HG02759 (cell line): ENCODE results near the gene ZNF100.
"Not testable (repeated sequence)": the region's sequence is repeated elsewhere in the genome, so short reads cannot be mapped to it uniquely, and the experiment has no call there.

Source experiments
- ATAC-seq: cut with Tn5 transposase; IDR thresholded peaks from one replicate; pipeline ENCODE4 v1.9.1; 2021; ENCODE audit warnings: mild to moderate bottlenecking, moderate library complexity; ENCODE audit not compliant: unreplicated experiment

ZNF100 gene

DNA sequence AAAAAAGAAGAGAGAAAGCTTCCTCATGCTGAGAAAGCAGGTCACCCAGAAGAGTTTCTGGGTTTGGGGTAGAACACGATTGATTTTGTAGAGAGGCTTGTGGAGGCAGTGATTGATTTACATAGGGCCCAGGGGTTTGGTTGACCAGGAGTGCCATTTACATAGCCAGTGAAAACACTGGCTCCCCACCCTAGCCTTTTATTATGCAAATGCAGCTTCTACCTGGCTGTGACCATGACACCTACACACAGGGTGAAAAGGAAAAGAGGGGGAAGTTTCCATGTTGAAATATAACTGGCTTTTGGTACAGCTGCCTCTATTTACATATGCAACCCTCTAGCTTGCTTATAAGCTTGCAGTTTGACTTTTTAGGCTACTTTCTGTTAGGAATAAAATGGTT is 62.0 kb downstream of the ZNF100 start:
- no peak for ATAC-seq

DNA sequence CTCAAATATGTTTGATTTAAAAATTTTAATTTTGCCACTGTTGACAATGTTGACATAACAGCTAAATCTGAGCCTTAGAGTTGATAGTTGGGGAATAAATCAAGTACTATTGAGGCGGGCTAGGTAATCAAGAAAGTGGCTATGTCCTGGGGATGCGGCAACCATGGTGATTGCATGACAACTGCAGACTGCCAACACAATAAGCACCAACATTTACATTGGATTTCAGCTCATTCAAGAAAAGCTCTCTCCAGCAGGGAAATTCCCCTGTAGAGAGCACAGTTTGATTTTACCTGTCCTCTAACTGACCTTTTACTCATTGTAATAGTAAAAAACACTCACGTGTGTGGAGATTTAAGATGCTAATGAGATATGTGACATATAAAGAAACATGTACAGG is 63.1 kb downstream of the ZNF100 start:
- no peak for ATAC-seq

DNA sequence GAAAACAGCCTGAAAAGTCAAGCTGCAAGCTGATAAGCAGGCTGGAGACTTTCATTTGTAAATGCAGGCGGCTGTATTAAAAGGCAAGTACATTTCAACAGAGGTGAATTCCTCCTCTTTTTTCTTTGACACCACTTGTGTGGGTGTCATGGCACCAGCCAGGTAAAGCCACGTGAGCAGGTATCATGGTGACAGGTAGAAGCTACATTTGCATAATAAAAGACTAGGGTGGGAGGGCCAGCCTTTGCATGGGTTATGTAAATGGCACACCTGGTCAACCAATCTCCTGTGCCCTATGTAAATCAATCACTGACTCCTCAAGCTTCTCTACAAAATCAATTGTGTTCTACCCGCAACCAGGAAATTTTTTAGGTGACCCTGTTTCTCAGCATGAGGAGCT is 68.2 kb downstream of the ZNF100 start:
- ATAC-seq: no peak

DNA sequence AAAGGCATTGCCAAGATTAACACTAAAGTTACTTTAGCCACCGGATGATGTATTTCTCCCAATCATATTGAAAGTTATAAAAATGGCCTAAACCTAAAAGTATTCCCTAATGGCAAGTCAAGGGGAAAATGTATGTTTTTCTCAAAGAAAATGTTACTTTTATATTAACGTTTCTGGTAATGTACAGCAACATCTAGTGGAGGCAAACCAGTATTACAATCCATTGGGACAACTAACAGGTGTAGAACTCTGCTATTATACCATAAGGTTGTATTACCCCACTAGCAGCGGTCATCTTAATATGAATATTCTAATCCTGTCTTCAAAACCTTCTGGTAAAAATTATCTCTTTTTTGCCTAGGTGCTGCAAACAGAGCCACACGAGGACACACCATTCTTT is 69.2 kb downstream of the ZNF100 start:
- no peak for ATAC-seq

DNA sequence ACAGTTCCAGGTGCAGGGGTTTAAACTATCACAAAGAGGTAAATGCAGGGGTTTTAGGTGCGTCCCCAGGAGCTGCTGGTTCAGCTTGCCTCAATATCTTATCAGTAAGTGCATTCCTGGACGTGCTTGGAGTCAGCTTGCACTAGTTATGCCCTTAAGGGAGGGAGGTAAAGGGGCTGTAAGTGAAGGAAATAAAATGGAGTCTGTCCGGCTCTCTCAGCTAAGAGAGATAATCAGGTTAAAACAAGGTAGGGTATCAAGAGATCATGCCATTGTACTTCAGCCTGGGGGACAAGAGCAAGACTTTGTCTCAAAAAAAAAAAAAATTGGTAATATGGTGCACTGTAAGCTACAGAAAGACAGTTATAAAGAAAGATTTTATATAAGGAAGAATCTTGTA is 69.7 kb downstream of the ZNF100 start:
- no peak for ATAC-seq

DNA sequence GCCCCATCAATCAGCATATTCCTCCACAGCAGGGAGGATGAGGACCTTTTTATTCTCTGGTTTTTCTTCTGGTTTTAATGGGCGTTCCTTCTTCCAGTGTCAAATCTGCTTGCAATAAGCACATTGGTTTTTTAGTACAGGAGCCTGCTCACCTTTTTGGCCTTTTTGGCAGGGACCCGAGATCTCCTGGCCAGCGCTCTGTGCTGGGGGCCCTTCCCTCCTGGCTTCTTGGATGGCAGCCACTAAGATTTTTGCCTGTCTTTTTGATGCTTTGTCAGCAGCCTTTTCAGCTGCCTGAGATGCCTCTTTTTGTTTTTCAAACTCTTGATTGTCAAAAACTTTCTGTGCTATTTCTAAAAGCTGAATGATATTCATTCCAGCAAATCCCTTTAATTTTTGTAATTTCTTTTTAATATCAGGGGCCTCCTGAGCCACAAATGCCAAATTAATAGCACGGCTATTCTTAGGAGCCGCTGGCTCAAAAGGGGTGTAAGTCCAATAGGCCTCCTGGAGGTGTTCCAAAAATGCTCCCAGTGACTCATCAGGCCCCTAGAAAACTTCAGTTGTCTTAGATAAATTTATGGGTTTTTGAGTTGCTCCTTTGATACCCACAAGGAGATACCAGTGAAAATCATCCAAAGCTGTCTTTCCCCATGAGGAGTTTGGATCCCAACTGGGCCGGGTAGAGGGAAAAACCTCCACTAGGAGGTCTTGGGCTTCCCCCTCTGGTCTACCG is 73.0 kb downstream of the ZNF100 start:
- no peak for ATAC-seq

DNA sequence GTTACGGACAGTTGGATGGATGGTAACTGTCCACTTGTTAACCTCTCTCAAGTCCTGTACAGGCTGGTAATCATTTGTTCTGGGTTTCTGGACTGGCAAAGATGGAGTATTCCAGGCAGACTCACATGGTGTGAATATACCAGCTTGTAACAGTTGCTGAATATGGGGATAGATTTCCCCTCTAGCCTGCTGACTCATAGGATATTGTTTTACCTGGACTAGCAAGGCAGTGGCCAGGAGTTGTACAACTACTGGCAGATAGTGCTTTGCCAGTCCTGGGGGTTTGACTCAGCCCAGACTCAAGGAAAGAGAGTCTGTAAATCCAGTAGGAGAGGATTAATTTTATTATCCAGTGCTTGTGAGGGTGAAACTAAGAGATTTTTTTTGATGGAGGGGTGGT is 74.0 kb downstream of the ZNF100 start:
- ATAC-seq: no peak

DNA sequence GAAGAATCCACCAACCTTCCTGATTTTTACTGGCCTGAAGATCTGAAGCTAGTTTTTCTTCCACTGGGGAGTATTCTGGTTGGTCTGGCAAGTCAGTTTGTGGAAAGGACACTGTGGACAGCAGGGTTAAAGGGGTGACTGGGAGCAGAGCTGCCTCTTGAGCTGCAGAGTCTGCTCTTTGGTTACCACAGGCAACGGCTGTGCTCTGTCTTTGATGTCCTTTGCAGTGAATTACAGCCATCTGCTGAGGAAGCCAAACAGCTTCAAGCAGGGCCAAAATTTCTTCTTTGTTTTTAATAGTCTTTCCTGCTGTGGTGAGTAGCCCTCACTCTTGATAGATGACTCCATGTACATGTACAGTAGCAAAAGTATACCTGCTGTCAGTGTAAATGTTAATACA is 75.7 kb downstream of the ZNF100 start:
- no peak for ATAC-seq

DNA sequence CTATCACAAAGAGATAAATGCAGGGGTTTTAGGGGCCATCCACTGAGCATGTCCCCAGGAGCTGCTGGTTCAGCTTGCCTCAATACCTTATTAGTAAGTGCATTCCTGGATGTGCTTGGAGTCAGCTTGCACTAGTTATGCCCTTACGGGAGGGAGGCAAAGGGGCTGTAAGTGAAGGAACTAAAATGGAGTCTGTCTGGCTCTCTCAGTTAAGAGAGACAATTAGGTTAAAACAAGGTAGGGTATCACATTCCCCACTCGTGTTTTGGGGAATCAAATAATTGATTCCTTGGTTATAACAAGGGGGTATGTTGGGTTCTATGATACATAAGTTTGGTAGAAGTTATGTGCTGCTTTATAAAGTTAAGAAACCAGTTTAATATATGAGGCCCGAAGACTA is 78.9 kb downstream of the ZNF100 start:
- no peak for ATAC-seq

DNA sequence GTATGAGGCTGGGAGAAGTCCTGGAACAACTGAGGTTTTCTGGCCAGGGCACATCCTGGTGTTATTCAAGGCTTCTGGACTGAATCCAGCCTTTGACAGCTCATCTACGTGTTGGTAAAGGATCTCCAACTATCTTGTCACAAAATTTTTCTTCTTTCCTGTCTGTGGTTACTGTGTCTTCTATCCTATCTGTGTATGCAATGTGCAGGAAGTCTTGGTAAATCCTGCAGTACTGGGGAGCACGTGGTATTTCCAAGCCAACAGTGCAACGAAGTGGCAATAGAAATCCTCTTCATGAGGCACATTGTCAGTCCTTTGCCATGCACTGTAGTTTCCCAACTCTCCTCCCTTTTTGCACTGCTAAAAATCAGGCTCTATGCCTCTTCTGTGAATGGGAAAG is 86.7 kb downstream of the ZNF100 start:
- no peak for ATAC-seq

DNA sequence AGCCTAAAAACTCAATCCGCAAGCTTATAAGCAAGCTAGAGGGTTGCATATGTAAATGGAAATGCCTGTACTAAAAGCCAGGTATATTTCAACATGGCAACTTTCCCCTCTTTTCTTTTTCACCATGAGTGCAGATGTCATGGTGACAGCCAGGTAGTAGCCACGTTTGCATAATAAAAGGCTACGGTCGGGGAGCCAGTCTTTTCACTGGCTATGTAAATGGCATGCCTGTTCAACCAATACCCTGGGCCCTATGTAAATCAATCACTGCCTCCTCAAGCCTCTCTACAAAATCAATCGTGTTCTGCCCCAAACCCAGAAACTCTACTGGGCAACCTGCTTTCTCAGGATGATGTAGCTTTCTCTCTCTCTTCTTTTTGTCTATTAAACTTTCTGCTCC is 87.4 kb downstream of the ZNF100 start:
- ATAC-seq: no peak

DNA sequence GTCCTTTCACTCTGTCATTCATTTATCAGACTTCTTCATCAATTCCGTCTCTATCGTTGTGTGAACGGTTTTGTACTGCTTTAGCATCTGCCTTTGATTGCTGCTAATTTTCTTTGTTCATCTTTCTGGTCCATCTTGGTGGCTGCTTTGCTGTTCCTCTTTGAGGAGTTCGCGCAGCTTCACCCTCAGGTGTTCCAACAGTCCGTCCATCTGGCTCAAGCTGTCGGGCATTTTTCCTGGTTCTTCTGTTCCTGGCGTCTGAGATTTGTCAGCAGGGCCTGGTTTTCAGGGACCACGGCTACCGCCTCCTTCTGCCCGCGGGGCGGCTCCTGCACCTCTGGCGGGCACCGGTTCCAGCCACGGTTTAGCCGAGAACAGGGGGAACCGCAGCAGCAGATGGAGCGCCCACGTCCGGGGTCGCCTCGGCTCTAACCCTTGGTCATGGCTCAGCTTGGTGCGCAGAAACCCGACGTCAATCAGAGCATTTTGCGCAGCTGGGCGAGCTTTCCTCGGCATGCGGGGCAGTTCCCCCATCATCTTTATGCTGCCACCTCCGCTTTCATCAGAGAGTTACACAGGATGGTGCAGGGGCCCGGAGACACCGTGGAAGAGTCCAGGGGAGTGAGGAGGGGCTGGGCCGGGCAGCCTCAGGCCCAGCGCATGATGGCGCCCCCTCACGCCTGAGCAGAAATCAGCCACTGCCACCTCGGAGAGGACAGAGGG is 89.5 kb downstream of the ZNF100 start:
- ATAC-seq: no peak

DNA sequence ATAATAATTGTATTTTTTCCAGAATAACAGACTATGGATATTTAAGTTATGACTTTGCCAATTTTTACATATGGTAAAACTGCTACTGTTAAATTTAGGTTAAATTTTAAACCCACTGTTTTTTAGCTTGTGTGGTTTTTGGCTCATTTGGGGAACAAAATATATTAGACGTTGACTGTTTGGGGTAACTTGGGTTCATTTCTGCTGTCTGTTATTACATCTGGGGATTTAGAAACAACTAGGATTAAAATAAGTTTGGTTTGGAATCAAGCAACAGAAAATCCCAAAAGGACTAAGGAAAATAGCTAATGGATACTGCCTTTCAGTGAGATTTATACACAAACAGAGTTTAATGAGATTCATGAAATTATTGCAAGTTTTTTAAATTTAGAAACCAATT is 92.9 kb downstream of the ZNF100 start:
- ATAC-seq: no peak

DNA sequence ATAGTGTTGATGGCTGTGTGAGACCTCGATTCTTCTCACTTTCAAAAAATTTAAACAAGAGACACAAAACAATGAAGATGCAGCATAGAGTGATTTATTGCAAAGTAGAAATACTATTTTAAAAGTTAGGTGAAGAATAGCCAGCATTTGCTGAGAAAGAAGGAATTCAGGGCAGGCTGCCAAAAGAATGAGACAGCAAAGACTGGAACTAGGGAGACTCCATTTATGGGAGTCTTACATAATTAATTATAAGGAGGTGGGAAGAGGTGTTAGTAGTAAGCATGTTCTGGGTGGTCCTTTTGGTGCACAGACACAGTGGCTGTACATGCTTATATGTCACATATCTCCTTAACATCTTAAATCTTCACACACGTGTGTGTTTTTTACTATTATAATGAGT is 93.9 kb downstream of the ZNF100 start:
- not testable (repeated sequence) for ATAC-seq
